ENCODE results near the gene ZDHHC14. TPM values are rescaled to one million over a fixed set of nuclear protein-coding genes. Genes with fewer than 3 reads are reported as not detected.
"Not testable (repeated sequence)": the region's sequence is repeated elsewhere in the genome, so short reads cannot be mapped to it uniquely, and the experiment has no call there.

The ZDHHC14 gene
- total RNA-seq, 1 experiment from 2014 or later = 17.3 TPM

- H3K4me1 Mint-ChIP-seq (ENCODE audit: low read depth, unreplicated experiment) = no peaks in the 10 kb centered on the region
- H3K9me3 Mint-ChIP-seq (ENCODE audit: low read depth, unreplicated experiment) = no peaks in the 10 kb centered on the region
- H3K27me3 Mint-ChIP-seq (ENCODE audit: unreplicated experiment) = no peaks in the 10 kb centered on the region
- no peak overlapping the region for H3K4me3 Mint-ChIP-seq (ENCODE audit: low read depth, unreplicated experiment)
- DNase-seq = no peak
- no peak overlapping the region for H3K27ac Mint-ChIP-seq (ENCODE audit: unreplicated experiment)
- CTCF ChIA-PET = no interaction called here
- H3K36me3 Mint-ChIP-seq (ENCODE audit: insufficient read depth, unreplicated experiment) = no peaks in the 10 kb centered on the region
- no peak for TF ChIP-seq CTCF (IDR thresholded peaks at IDR 0.05; ENCODE audit: unreplicated experiment)
- BruUV-seq (replicated peaks) = no TSS peak
- intact Hi-C loops (cut with micrococcal nuclease; ENCODE audit: unreplicated experiment) = no loop called here
Observed at GRCh38 chr6:157464653-157465535, 83.9 kb downstream of the ZDHHC14 start.

- H3K27me3 Mint-ChIP-seq (ENCODE audit: unreplicated experiment) = no peaks in the 10 kb centered on the region
- no peak overlapping the region for H3K27ac Mint-ChIP-seq (ENCODE audit: unreplicated experiment)
- no peak overlapping the region for H3K4me3 Mint-ChIP-seq (ENCODE audit: low read depth, unreplicated experiment)
- intact Hi-C loops (cut with micrococcal nuclease; ENCODE audit: unreplicated experiment) = no loop called here
- no peaks in the 10 kb centered on the region for H3K36me3 Mint-ChIP-seq (ENCODE audit: insufficient read depth, unreplicated experiment)
- BruUV-seq (replicated peaks) = no TSS peak
- no peaks in the 10 kb centered on the region for H3K4me1 Mint-ChIP-seq (ENCODE audit: low read depth, unreplicated experiment)
- TF ChIP-seq CTCF (IDR thresholded peaks at IDR 0.05; ENCODE audit: unreplicated experiment) = no peak
- no peaks in the 10 kb centered on the region for H3K9me3 Mint-ChIP-seq (ENCODE audit: low read depth, unreplicated experiment)
- DNase-seq = no peak
- CTCF ChIA-PET = no interaction called here
Observed at GRCh38 chr6:157466342-157466648, 85.3 kb downstream of the ZDHHC14 start.

GRCh38 chr6:157467339-157467738, 86.3 kb downstream of the ZDHHC14 start:
- CTCF ChIA-PET; H3K27me3 Mint-ChIP-seq (ENCODE audit: unreplicated experiment); H3K4me1 Mint-ChIP-seq (ENCODE audit: low read depth, unreplicated experiment); DNase-seq; H3K36me3 Mint-ChIP-seq (ENCODE audit: insufficient read depth, unreplicated experiment); H3K27ac Mint-ChIP-seq (ENCODE audit: unreplicated experiment); BruUV-seq (replicated peaks); H3K9me3 Mint-ChIP-seq (ENCODE audit: low read depth, unreplicated experiment); intact Hi-C loops (cut with micrococcal nuclease; ENCODE audit: unreplicated experiment); H3K4me3 Mint-ChIP-seq (ENCODE audit: low read depth, unreplicated experiment): not testable (repeated sequence)

GRCh38 chr6:157468054-157468453, 87.1 kb downstream of the ZDHHC14 start:
- CTCF ChIA-PET = no interaction called here
- no peaks in the 10 kb centered on the region for H3K9me3 Mint-ChIP-seq (ENCODE audit: low read depth, unreplicated experiment)
- no peaks in the 10 kb centered on the region for H3K4me1 Mint-ChIP-seq (ENCODE audit: low read depth, unreplicated experiment)
- no peaks in the 10 kb centered on the region for H3K36me3 Mint-ChIP-seq (ENCODE audit: insufficient read depth, unreplicated experiment)
- no peak for DNase-seq
- no peak overlapping the region for H3K4me3 Mint-ChIP-seq (ENCODE audit: low read depth, unreplicated experiment)
- BruUV-seq (replicated peaks) = no TSS peak
- H3K27ac Mint-ChIP-seq (ENCODE audit: unreplicated experiment) = no peak overlapping the region
- no peak for TF ChIP-seq CTCF (IDR thresholded peaks at IDR 0.05; ENCODE audit: unreplicated experiment)
- intact Hi-C loops (cut with micrococcal nuclease; ENCODE audit: unreplicated experiment) = no loop called here
- H3K27me3 Mint-ChIP-seq (ENCODE audit: unreplicated experiment) = no peaks in the 10 kb centered on the region

- BruUV-seq (replicated peaks) = no TSS peak
- intact Hi-C loops (cut with micrococcal nuclease; ENCODE audit: unreplicated experiment) = no loop called here
- no peaks in the 10 kb centered on the region for H3K9me3 Mint-ChIP-seq (ENCODE audit: low read depth, unreplicated experiment)
- no peaks in the 10 kb centered on the region for H3K36me3 Mint-ChIP-seq (ENCODE audit: insufficient read depth, unreplicated experiment)
- H3K27me3 Mint-ChIP-seq (ENCODE audit: unreplicated experiment) = no peaks in the 10 kb centered on the region
- CTCF ChIA-PET = no interaction called here
- no peak for DNase-seq
- no peak overlapping the region for H3K4me3 Mint-ChIP-seq (ENCODE audit: low read depth, unreplicated experiment)
- no peak for TF ChIP-seq CTCF (IDR thresholded peaks at IDR 0.05; ENCODE audit: unreplicated experiment)
- no peak overlapping the region for H3K27ac Mint-ChIP-seq (ENCODE audit: unreplicated experiment)
- no peaks in the 10 kb centered on the region for H3K4me1 Mint-ChIP-seq (ENCODE audit: low read depth, unreplicated experiment)
Observed at GRCh38 chr6:157468574-157468973, 87.6 kb downstream of the ZDHHC14 start.

Data from Calu3 (cell line).